H1 (cell line): Measurements from ENCODE around the gene MROH2A. TPM values are rescaled to one million over a fixed set of nuclear protein-coding genes. Genes with fewer than 3 reads are reported as not detected.

ENCODE experiments used
- CTCF ChIA-PET: fragments of 300-600 bp; sonication (Branson Sonifier 250); formaldehyde crosslinking; loops from one replicate; lab custom pipeline; 2021; ENCODE audit not compliant: partially characterized antibody; lab: Charles Lee
- POLR2A ChIA-PET: fragments of 300-600 bp; sonication (Branson Sonifier 250); formaldehyde crosslinking; loops from one replicate; lab custom pipeline; 2021; ENCODE audit warnings: inconsistent platforms; ENCODE audit not compliant: partially characterized antibody; lab: Charles Lee
- DNase-seq, 2 experiments: peaks; one replicate each; pipeline versions ENCODE4 v3.0.0 to v3.0.0-alpha.2; 2010 to 2022; ENCODE audit warnings: low spot score in 2 of 2, low read depth in 1 of 2, mixed read lengths in 1 of 2
- FAIRE-seq: peaks from 2 replicates; lab custom pipeline; 2011; peaks lifted over from hg19 to GRCh38; lab: Jason Lieb, UNC
- H2AFZ ChIP-seq: 2 replicates; pipeline ENCODE4 v1.8.1; 2012; ENCODE audit warnings: low read length, inconsistent platforms
- H2AK5ac ChIP-seq: 2 replicates; pipeline ENCODE4 v1.6.1; 2013; ENCODE audit warnings: low read depth, low read length
- H2BK120ac ChIP-seq: replicated peaks from 2 replicates; pipeline ENCODE3; 2013; ENCODE audit warnings: low read depth, low read length, inconsistent platforms
- H2BK12ac ChIP-seq: 2 replicates; pipeline ENCODE4 v1.6.1; 2013; ENCODE audit warnings: low read depth, low read length
- H2BK15ac ChIP-seq: 2 replicates; pipeline ENCODE4 v1.6.1; 2013; ENCODE audit warnings: low read length
- H2BK20ac ChIP-seq: 2 replicates; pipeline ENCODE4 v1.6.1; 2013; ENCODE audit warnings: low read length
- H2BK5ac ChIP-seq: 2 replicates; pipeline ENCODE4 v1.6.1; 2013; ENCODE audit warnings: low read depth, low read length
- H3K14ac ChIP-seq: 2 replicates; pipeline ENCODE4 v1.6.1; 2013; ENCODE audit warnings: inconsistent platforms; ENCODE audit not compliant: insufficient read length
- H3K18ac ChIP-seq: 2 replicates; pipeline ENCODE4 v1.6.1; 2013; ENCODE audit warnings: low read length; ENCODE audit errors: extremely low read depth
- H3K23ac ChIP-seq: 2 replicates; pipeline ENCODE4 v1.6.1; 2013; ENCODE audit warnings: inconsistent platforms; ENCODE audit not compliant: insufficient read length
- H3K23me2 ChIP-seq: 2 replicates; pipeline ENCODE4 v1.6.1; 2013; ENCODE audit warnings: low read depth, low read length
- H3K27ac ChIP-seq: 2 replicates; pipeline ENCODE4 v1.6.1; 2011; ENCODE audit warnings: low read depth, low read length, inconsistent platforms
- H3K27me3 ChIP-seq, 4 experiments: replicated peaks in 1 of 4; 1 replicate in 1 of 4; 2 replicates in 3 of 4; pipeline versions ENCODE4 v1.6.1 to v1.8.1; 2011 to 2013; ENCODE audit warnings: low read length in 3 of 4, mild to moderate bottlenecking in 3 of 4, inconsistent platforms in 2 of 4, mixed read lengths in 2 of 4, moderate library complexity in 1 of 4; ENCODE audit not compliant: control insufficient read depth in 3 of 4, insufficient read depth in 3 of 4; ENCODE audit errors: extremely low read depth in 1 of 4
- H3K36me3 ChIP-seq, 4 experiments: 2 replicates each; pipeline versions ENCODE4 v1.6.1 to v1.8.1; 2011 to 2013; ENCODE audit warnings: mild to moderate bottlenecking in 4 of 4, low read length in 3 of 4, moderate library complexity in 2 of 4, control low read depth in 1 of 4, inconsistent platforms in 1 of 4; ENCODE audit not compliant: insufficient read depth in 4 of 4, control insufficient read depth in 2 of 4
- H3K4ac ChIP-seq: replicated peaks from 2 replicates; pipeline ENCODE3; 2013; ENCODE audit warnings: low read length, low read depth, mixed read lengths, inconsistent platforms; ENCODE audit not compliant: insufficient read length
- H3K4me1 ChIP-seq, 4 experiments: replicated peaks in 1 of 4; 1 replicate in 1 of 4; 2 replicates in 3 of 4; pipeline versions ENCODE4 v1.6.1 to v1.8.1; 2011 to 2013; ENCODE audit warnings: low read length in 3 of 4, inconsistent platforms in 2 of 4, mixed read lengths in 1 of 4; ENCODE audit not compliant: insufficient read depth in 4 of 4, control insufficient read depth in 3 of 4
- H3K4me2 ChIP-seq, 2 experiments: 2 replicates each; pipeline versions ENCODE4 v1.6.1 to v1.8.1; 2011 to 2013; ENCODE audit warnings: low read depth in 2 of 2, low read length in 2 of 2, control low read depth in 1 of 2, inconsistent platforms in 1 of 2, mild to moderate bottlenecking in 1 of 2; ENCODE audit not compliant: insufficient read depth in 1 of 2
- H3K4me3 ChIP-seq, 4 experiments: fragments of 200-600, 300-600 bp in 1 of 4; sonication (generic), shearing (Covaris generic), sonication (Bioruptor Twin) in 1 of 4; 2 replicates each; pipeline versions ENCODE4 v1.5.1 to v1.8.1; 2011 to 2016; ENCODE audit warnings: low read length in 4 of 4, low read depth in 3 of 4, control low read depth in 2 of 4, inconsistent platforms in 2 of 4, mild to moderate bottlenecking in 2 of 4, mixed read lengths in 1 of 4, moderate library complexity in 1 of 4; ENCODE audit not compliant: insufficient read depth in 2 of 4; ENCODE audit errors: extremely low read depth in 1 of 4
- H3K56ac ChIP-seq: replicated peaks from 2 replicates; pipeline ENCODE3; 2013; ENCODE audit warnings: low read depth, mild to moderate bottlenecking, mixed read lengths, low read length, inconsistent platforms; ENCODE audit not compliant: insufficient read length
- H3K79me1 ChIP-seq: 2 replicates; pipeline ENCODE4 v1.6.1; 2013; ENCODE audit warnings: low read depth, low read length, control low read depth
- H3K79me2 ChIP-seq, 2 experiments: 2 replicates each; pipeline versions ENCODE4 v1.6.1 to v1.8.1; 2012 to 2013; ENCODE audit warnings: low read length in 2 of 2, mild to moderate bottlenecking in 2 of 2, inconsistent platforms in 1 of 2; ENCODE audit not compliant: insufficient read depth in 2 of 2, control insufficient read depth in 1 of 2
- H3K9ac ChIP-seq, 4 experiments: replicated peaks in 1 of 4; 1 replicate in 1 of 4; 2 replicates in 3 of 4; pipeline versions ENCODE4 v1.6.1 to v1.8.1; 2011 to 2013; ENCODE audit warnings: low read depth in 3 of 4, low read length in 3 of 4, control low read depth in 2 of 4, mild to moderate bottlenecking in 2 of 4, moderate library complexity in 2 of 4, inconsistent platforms in 1 of 4; ENCODE audit errors: extremely low read depth in 1 of 4
- H3K9me3 ChIP-seq, 2 experiments: 2 replicates each; pipeline versions ENCODE4 v1.6.1 to v1.8.1; 2012 to 2013; ENCODE audit warnings: mild to moderate bottlenecking in 2 of 2, moderate library complexity in 2 of 2, control low read depth in 1 of 2, inconsistent platforms in 1 of 2, low read depth in 1 of 2, low read length in 1 of 2, mixed read lengths in 1 of 2; ENCODE audit not compliant: insufficient read depth in 2 of 2
- H4K20me1 ChIP-seq, 2 experiments: replicated peaks in 1 of 2; 2 replicates each; pipeline versions ENCODE3 to v1.8.1; 2011 to 2013; ENCODE audit warnings: inconsistent platforms in 2 of 2, low read length in 2 of 2, mild to moderate bottlenecking in 1 of 2; ENCODE audit not compliant: insufficient read depth in 2 of 2, control insufficient read depth in 1 of 2
- H4K5ac ChIP-seq: 2 replicates; pipeline ENCODE4 v1.6.1; 2013; ENCODE audit warnings: low read length, low read depth, mixed read lengths, inconsistent platforms; ENCODE audit not compliant: insufficient read length
- H4K8ac ChIP-seq: 2 replicates; pipeline ENCODE4 v1.8.0; 2013; ENCODE audit warnings: mild to moderate bottlenecking, moderate library complexity, low read length, inconsistent platforms; ENCODE audit not compliant: insufficient read depth; ENCODE audit errors: extremely low read depth
- H4K91ac ChIP-seq: replicated peaks from 2 replicates; pipeline ENCODE3; 2013; ENCODE audit warnings: low read length, mixed read lengths, inconsistent platforms; ENCODE audit not compliant: insufficient read length
- ASH2L ChIP-seq: fragments of 200-600, 300-600 bp; sonication (generic); IDR thresholded peaks from one replicate; pipeline ENCODE4 v1.7.1; 2017; ENCODE audit warnings: low read length
- CHD2 ChIP-seq: IDR thresholded peaks from 2 replicates; pipeline ENCODE4 v1.6.1; 2012; ENCODE audit warnings: low read length, improper control_type of control experiment
- MAFK ChIP-seq: IDR thresholded peaks from 2 replicates; pipeline ENCODE4 v1.6.1; 2012; ENCODE audit warnings: low read depth, mild to moderate bottlenecking, improper control_type of control experiment, low read length
- NRF1 ChIP-seq: IDR thresholded peaks from 2 replicates; pipeline ENCODE4 v1.6.1; 2011; ENCODE audit warnings: mild to moderate bottlenecking, low read depth, low read length, improper control_type of control experiment
- POLR2AphosphoS5 ChIP-seq: IDR thresholded peaks from 2 replicates; pipeline ENCODE4 v1.6.1; 2011; ENCODE audit warnings: low read depth, low read length
- RBBP5 ChIP-seq: IDR thresholded peaks from 2 replicates; pipeline ENCODE4 v1.7.1; 2012; ENCODE audit warnings: low read depth, mild to moderate bottlenecking, inconsistent platforms, low read length, moderate library complexity, borderline replicate concordance
- RNF2 ChIP-seq: fragments of 200-900, 300-1000 bp; sonication (generic); IDR thresholded peaks from 2 replicates; pipeline ENCODE4 v1.7.1; 2016; ENCODE audit warnings: borderline replicate concordance, low read depth, mild to moderate bottlenecking, antibody characterized with exemption, low read length; ENCODE audit not compliant: poor library complexity, severe bottlenecking; ENCODE audit errors: missing control alignments
- TEAD4 ChIP-seq: IDR thresholded peaks from 2 replicates; pipeline ENCODE4 v1.6.1; 2012; ENCODE audit warnings: low read depth, low read length, inconsistent platforms, mixed read lengths
- WGBS, 2 experiments: shearing (Covaris generic) in 1 of 2; methylation state at CpG; one replicate each; pipeline versions ENCODE4 v1.1.6 to v1.1.7; 2013 to 2015; ENCODE audit warnings: low lambda C conversion rate in 2 of 2, mixed read lengths in 2 of 2, inconsistent platforms in 1 of 2, low coverage in 1 of 2, missing lambda C conversion rate in 1 of 2; ENCODE audit not compliant: insufficient replicate concordance in 2 of 2, insufficient coverage in 1 of 2, insufficient read length in 1 of 2; ENCODE audit errors: extremely low coverage in 1 of 2, missing lambda C conversion rate in 1 of 2; 5-methylcytosine and 5-hydroxymethylcytosine counted together
- polyA plus RNA-seq, 7 experiments: library from polyadenylated mRNA; depleted of rRNA in 3 of 7; stranded (reverse) in 5 of 7; unstranded in 2 of 7; fragments of >200 nt in 5 of 7; fragments of 200-250 nt in 2 of 7; gene quantifications; 1 replicate in 5 of 7; 2 replicates in 1 of 7; 4 replicates in 1 of 7; pipeline versions ENCODE4 v1.2.1 to v1.2.3, GENCODE V29; 2011 to 2013; ENCODE audit warnings: missing spikeins in 2 of 7, mixed read lengths in 2 of 7
- total RNA-seq: library from RNA; stranded (reverse); fragmentation: NEBNext Ultra II Directional; extraction: Animal tissue kit (Norgen Biotek cat#: 25700); gene quantifications from 2 replicates; pipeline ENCODE4 v1.2.1, GENCODE V29; 2021
- TF ChIP-seq, protein P1 (sequence below): IDR thresholded peaks from 2 replicates; pipeline ENCODE4 v1.6.1; 2012; ENCODE audit warnings: low read length, inconsistent platforms
- TF ChIP-seq, protein P2 (sequence below): IDR thresholded peaks from 2 replicates; pipeline ENCODE4 v1.6.1; 2012; ENCODE audit warnings: inconsistent platforms

Gene MROH2A
- total and polyA plus RNA-seq, 2 of the 8 experiments (the other 6 are each of a cell fraction or from before 2014, with no cell fraction given): not detected

- no peaks in the 10 kb centered on the region for H3K36me3 ChIP-seq
- no peak within 1 kb of the TSS for H2AFZ ChIP-seq
- H3K79me1 ChIP-seq: no peaks in the 10 kb centered on the region
- no peak within 1 kb of the TSS for H3K56ac ChIP-seq
- H4K20me1 ChIP-seq: no peaks in the 10 kb centered on the region
- DNase-seq: no peak
- CTCF ChIA-PET: interaction anchor here (1.3 to 1.4 kb wide), 2 partner anchors 8 to 17 kb away, joined by 3 to 4 read pairs; no protein-coding TSS in a partner anchor
- no peaks in the 10 kb centered on the region for H3K23me2 ChIP-seq
- H3K4ac ChIP-seq: no peak within 1 kb of the TSS
- H2AK5ac ChIP-seq: no peak within 1 kb of the TSS
- H3K14ac ChIP-seq: no peak within 1 kb of the TSS
- WGBS, 2 experiments: 87% methylated on average over 8 of the region's 8 CpGs; no CpG with 5 or more reads in 1 of the 2 experiments
- no peak within 1 kb of the TSS for H4K8ac ChIP-seq
- H3K79me2 ChIP-seq: no peaks in the 10 kb centered on the region
- no peak within 1 kb of the TSS for H3K18ac ChIP-seq
- H2BK5ac ChIP-seq: no peak within 1 kb of the TSS
- no peak within 1 kb of the TSS for H2BK15ac ChIP-seq
- no peak within 1 kb of the TSS for H3K4me2 ChIP-seq
- H2BK120ac ChIP-seq: no peak within 1 kb of the TSS
- H3K23ac ChIP-seq: no peak within 1 kb of the TSS
- H4K5ac ChIP-seq: no peak within 1 kb of the TSS
- POLR2A ChIA-PET: no interaction called here
- TF ChIP-seq RNF2: no peak
- no peak for TF ChIP-seq POLR2AphosphoS5
- no peak for TF ChIP-seq TEAD4
- TF ChIP-seq, protein P1, sequence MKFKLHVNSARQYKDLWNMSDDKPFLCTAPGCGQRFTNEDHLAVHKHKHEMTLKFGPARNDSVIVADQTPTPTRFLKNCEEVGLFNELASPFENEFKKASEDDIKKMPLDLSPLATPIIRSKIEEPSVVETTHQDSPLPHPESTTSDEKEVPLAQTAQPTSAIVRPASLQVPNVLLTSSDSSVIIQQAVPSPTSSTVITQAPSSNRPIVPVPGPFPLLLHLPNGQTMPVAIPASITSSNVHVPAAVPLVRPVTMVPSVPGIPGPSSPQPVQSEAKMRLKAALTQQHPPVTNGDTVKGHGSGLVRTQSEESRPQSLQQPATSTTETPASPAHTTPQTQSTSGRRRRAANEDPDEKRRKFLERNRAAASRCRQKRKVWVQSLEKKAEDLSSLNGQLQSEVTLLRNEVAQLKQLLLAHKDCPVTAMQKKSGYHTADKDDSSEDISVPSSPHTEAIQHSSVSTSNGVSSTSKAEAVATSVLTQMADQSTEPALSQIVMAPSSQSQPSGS: no peak
- no peak for TF ChIP-seq ASH2L
- no peak for TF ChIP-seq RBBP5
- TF ChIP-seq CHD2: no peak
- TF ChIP-seq NRF1: no peak
- TF ChIP-seq MAFK: no peak
- TF ChIP-seq, protein P2, sequence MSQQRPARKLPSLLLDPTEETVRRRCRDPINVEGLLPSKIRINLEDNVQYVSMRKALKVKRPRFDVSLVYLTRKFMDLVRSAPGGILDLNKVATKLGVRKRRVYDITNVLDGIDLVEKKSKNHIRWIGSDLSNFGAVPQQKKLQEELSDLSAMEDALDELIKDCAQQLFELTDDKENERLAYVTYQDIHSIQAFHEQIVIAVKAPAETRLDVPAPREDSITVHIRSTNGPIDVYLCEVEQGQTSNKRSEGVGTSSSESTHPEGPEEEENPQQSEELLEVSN: no peak
- TF ChIP-seq, all 59 proteins: peak for 0
- H3K9me3 ChIP-seq: peaks cover 3 to 18% of the 10 kb centered on the region in 2 experiments; a peak in 3 of 4 replicates
- H3K27ac ChIP-seq: no peak within 1 kb of the TSS
- no peaks in the 10 kb centered on the region for H3K27me3 ChIP-seq
- H3K9ac ChIP-seq: no peak within 1 kb of the TSS
- no peak within 1 kb of the TSS for H4K91ac ChIP-seq
- no peak within 1 kb of the TSS for H2BK20ac ChIP-seq
- H2BK12ac ChIP-seq: no peak within 1 kb of the TSS
- FAIRE-seq: no peak
- H3K4me3 ChIP-seq: no peak within 1 kb of the TSS
- no peaks in the 10 kb centered on the region for H3K4me1 ChIP-seq
Measured at GRCh38 chr2:233728723-233729301, 49.3 kb upstream of the MROH2A start, which contains the start of gene UGT1A3. Gene UGT1A3 (plus strand): TSS chr2:233729042. CDS start chr2:233729127, 85 bp downstream.
